WERI-Rb-1 (cell line): ENCODE results near the gene BHMT2.

Source experiments
- DNase-seq: peaks from one replicate; pipeline ENCODE4 v3.0.0-alpha.2; 2020
- H3K27ac ChIP-seq: fragments of 250-450 bp; sonication (Bioruptor Pico); 2 replicates; pipeline ENCODE4 v1.5.1; 2020; ENCODE audit warnings: mild to moderate bottlenecking, moderate library complexity
- H3K27me3 ChIP-seq: fragments of 250-450 bp; sonication (Bioruptor Pico); 2 replicates; pipeline ENCODE4 v1.5.1; 2021; ENCODE audit warnings: mild to moderate bottlenecking, low read depth, moderate library complexity; ENCODE audit not compliant: insufficient read depth, severe bottlenecking
- H3K36me3 ChIP-seq: fragments of 250-450 bp; sonication (Bioruptor Pico); 2 replicates; pipeline ENCODE4 v1.5.1; 2020; ENCODE audit warnings: mild to moderate bottlenecking, moderate library complexity
- H3K4me3 ChIP-seq: 2 replicates; pipeline ENCODE4 v1.5.1; 2011; ENCODE audit warnings: low read depth, mild to moderate bottlenecking, control low read depth, low read length
- H3K9me3 ChIP-seq: fragments of 250-450 bp; sonication (Bioruptor Pico); 2 replicates; pipeline ENCODE4 v1.5.1; 2021; ENCODE audit warnings: mild to moderate bottlenecking, moderate library complexity; ENCODE audit not compliant: severe bottlenecking
- CTCF ChIP-seq: IDR thresholded peaks from 2 replicates; pipeline ENCODE4 v1.5.1; 2011; ENCODE audit warnings: low read depth, mild to moderate bottlenecking, control low read depth, inconsistent platforms, low read length

BHMT2 gene

GRCh38 chr5:79135790-79136553, 66.4 kb downstream of the BHMT2 start:
- Histone ChIP-seq H3K27ac (no peak overlapping the region), H3K9me3 (peaks cover 3% of the 10 kb centered on the region), H3K4me3 (no peak overlapping the region), H3K27me3 (no peaks in the 10 kb centered on the region), H3K36me3 (no peaks in the 10 kb centered on the region)
- DNase-seq = no peak
- TF ChIP-seq CTCF = no peak

GRCh38 chr5:79136618-79137017, 67.1 kb downstream of the BHMT2 start:
- DNase-seq = no peak
- Histone ChIP-seq H3K9me3 (peaks cover 3% of the 10 kb centered on the region), H3K27ac (no peak overlapping the region)

More at GRCh38 chr5:79136618-79137017, 67.1 kb downstream of the BHMT2 start:
- TF ChIP-seq CTCF = no peak
- no peaks in the 10 kb centered on the region for H3K36me3 ChIP-seq
- H3K4me3 ChIP-seq = no peak overlapping the region
- H3K27me3 ChIP-seq = no peaks in the 10 kb centered on the region
